GM19468 (cell line): ENCODE results near the gene SYT15.

Experiments used
- ATAC-seq: cut with Tn5 transposase; IDR thresholded peaks from one replicate; pipeline ENCODE4 v1.9.1; 2021; ENCODE audit warnings: mild to moderate bottlenecking, moderate library complexity, moderate number of reproducible peaks; ENCODE audit not compliant: unreplicated experiment; ENCODE audit errors: extremely low read depth

Gene SYT15

DNA sequence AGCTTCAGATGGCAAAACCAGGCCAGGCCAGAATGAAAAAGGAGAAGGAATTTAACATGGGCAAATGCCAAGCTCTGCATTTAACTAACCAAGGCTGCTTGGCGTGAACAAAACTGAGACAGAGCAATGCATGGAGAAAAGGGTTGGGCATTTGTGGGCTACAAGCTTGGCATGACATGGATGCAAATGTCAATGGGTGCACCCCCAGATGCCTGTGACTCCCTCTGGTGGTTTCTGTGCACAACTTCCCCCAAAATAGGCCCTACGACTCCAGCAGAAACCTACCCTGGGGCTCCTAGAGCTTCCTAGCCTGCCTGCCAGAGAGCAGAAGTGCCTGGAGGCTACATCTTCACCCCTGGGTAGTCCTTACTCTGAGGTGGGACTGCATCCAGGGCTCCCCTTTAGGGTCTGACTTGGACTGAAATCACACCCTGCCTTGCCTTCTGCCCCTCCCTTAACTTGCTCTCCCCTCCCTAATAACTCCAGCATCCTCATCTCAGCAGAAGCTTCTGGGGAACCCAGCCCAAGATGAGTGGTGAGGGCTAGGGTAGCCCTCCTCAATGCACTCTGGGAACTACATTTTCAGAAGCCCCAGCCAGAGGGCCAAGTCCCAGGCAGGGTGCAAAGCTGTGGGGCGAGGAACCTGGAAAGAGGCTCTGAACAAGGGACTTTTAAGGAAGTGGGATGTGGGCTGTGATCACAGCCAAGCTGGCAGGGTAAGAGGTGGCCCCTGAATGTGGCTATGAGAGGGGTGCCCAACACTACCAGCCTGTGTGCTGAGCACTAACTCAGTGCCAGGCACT lies 33.7 kb upstream of the SYT15 start:
- ATAC-seq = no peak

- no peak for ATAC-seq
Measured at GRCh38 chr10:46545861-46546590, 32.9 kb upstream of the SYT15 start.

GRCh38 chr10:46546591-46547540 lies 32.1 kb upstream of the SYT15 start:
- ATAC-seq = no peak

DNA sequence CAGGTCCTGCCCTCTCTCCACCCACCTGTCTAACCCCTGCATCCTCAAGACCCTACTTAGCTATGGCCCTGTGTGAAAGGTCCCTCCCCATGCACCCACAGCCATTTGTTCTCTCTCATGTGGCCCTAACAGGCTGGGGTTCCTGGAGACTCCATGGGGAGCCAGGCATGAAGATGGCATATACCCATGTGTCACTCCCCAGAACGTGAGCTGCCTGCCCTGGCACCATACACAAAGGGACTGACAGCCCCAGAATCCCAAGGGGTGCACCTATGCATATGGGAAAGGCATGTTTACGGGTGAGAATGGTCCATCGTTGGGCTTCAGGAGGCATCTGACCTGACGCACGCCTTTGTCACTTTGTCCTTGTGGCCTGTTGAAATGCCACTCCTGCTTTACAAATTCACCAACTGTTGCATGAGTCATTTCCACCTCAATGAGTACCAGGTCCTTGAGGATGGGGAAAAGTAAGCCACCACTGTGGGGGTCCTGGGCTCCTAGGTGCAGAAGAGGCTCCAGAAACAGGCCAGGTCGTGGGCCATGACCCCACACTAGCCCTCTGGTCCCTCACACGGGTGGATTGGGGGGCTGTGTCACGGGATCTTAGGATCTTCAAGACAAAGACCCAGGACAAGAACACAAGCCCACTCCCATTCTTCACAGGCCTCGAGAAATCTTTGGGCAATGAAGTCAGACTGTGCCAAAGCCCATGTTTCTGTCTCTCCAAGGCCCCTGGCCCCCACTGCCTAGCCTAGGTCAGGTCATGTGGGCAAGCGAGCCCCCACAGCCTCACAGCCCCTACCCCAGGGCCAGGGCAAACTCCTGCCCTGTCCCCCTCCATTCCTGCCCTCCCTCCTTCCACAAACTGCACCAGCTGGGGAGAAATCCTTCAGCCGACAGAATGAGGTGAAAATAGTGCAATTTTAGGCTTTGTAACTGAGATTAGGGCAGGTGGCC lies 31.1 kb upstream of the SYT15 start:
- no peak for ATAC-seq

DNA sequence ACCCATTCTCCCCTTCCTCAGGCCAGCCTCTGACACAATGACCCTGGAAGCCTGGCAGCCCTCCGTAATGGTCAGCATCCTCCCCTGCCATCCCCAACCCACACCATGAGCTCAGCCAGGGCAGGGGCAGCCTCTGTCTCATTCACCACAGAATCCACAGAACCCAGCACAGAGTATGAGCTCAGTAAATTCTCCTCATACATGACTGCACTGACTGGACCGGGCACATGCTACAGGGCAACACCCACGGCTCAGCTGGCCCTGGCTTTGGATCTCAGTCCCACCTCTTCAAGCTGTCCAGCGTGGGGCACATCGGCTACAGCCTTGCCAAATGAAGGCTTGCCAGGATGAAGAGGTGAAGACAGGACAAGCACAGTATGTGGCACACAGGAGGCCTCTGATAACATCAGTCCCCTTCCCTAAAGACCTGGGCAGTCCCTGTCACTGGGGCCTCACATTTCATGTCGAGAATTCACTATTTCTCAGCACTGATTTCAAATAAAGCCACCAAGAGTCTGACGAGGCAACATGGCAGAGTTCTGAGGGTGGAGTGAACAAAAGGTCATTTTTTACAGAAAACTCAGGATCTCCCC lies 30.3 kb upstream of the SYT15 start:
- no peak for ATAC-seq

DNA sequence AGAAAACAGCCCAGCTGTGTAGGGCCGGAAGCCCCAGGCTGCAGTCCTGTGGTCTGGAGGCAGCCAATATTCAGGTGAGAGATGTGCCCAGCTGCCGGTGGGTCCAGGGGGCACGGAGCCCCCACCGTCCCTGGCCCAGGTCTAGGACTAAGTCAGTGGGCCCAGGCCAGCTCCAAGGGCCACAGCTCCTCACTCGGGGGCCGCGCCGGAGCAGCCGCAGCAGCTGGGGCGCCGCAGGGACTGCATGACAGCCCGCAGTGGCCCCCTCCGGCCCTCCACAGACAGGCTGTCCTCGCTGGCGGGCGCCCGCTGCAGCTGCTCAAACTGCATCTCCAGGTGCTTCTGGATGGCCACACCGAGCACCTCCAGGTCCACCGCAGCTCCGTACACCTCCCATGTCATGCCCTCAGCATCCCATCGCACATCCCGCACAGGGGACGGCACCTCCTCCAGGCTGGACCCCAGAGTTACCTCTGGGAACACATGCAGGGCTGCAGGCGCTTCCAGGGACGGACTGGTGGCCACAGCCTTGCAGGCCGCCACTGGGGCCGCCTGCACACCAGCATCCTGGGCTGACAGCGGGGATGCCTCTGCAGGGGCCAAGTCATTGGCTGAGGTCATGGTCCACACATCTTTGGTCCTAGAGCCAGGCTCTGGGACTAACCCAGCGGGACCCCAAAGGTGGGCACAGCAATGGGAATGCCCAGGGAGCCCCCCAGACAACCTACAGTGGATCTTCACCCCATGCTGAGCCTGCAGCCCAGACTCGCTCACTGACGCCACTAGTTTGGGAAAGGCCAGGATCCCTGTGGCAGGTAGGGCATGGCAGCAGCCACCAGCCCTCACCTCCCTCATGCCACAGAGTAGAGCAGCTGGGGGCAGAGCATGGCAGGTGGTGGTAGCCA lies 29.5 kb upstream of the SYT15 start:
- ATAC-seq = no peak

- no peak for ATAC-seq
Measured at GRCh38 chr10:46550076-46550790, 28.7 kb upstream of the SYT15 start.

DNA sequence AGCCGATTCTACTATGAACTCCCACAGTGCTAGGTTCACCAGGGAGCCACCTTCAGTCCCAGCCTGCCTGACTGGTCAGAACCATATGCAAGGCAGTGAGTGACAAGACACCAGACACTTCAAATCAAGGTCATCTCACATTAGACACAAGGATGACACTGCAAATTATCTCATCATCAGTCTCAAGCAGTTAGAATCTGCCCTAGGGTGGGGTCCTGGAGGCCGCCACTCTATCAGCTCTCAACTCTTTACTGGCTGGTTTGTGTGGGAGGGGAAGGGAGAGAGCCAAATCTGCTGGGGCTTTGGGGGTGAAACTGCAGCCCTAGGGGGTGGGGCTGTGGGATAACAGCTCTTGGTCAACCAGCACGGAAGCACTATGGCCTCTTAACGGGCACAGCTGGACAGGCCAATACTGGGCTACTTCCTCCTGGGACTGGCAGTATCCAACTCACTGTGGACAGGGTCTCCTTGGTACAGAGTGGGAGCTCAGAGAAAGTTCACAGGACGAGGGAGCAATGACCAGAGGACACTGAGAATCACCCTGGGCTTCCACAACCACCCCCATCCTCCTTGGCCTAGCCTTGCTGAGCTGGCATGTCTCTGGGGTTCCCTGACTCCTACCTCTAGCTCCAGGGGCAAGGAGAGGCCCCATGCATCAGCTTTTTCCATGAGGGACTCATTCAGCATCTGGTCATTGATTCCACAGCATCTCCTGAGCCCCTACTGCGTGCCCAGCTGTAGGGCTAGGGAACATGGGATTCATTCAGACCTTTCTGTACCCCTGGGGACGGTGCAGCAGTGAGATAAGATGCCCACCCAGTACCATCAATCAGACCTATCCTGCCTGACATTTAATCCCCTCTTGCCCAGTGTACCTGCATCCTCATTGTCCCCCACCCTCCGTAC lies 27.9 kb upstream of the SYT15 start:
- ATAC-seq = no peak

GRCh38 chr10:46551701-46552525 lies 27.0 kb upstream of the SYT15 start:
- ATAC-seq = no peak

- no peak for ATAC-seq
Measured at GRCh38 chr10:46552526-46553237, 26.2 kb upstream of the SYT15 start.

- no peak for ATAC-seq
Measured at GRCh38 chr10:46553238-46554049, 25.5 kb upstream of the SYT15 start.

- ATAC-seq = no peak
Measured at GRCh38 chr10:46554166-46554781, 24.7 kb upstream of the SYT15 start.

GRCh38 chr10:46555366-46555712 lies 23.6 kb upstream of the SYT15 start:
- no peak for ATAC-seq
